Smooth muscle cell (in vitro differentiated cells): ENCODE data around the gene DUSP10. TPM values are rescaled to one million over a fixed set of nuclear protein-coding genes. Genes with fewer than 3 reads are reported as not detected.
A peak's percentile ranks its signal among the peaks of the same experiment; 100 is the strongest.

Experiments used
- DNase-seq: peaks from one replicate; lab custom pipeline; 2025; ENCODE audit not compliant: unreplicated experiment; lab: John Stamatoyannopoulos, UW
- H2AFZ ChIP-seq: fragments of 200-600 bp; sonication (generic); 2 replicates; pipeline ENCODE4 v1.6.0; 2016; ENCODE audit warnings: antibody characterized with exemption, low read depth, mild to moderate bottlenecking
- H3F3A ChIP-seq: fragments of 200-600 bp; sonication (generic); 2 replicates; pipeline ENCODE4 v1.6.0; 2017; ENCODE audit warnings: antibody characterized with exemption, low read depth
- H3K27ac ChIP-seq: fragments of 200-600 bp; sonication (generic); 2 replicates; pipeline ENCODE4 v1.5.1; 2016; ENCODE audit warnings: low read depth, mild to moderate bottlenecking
- H3K27me3 ChIP-seq: fragments of 200-600 bp; sonication (generic); 2 replicates; pipeline ENCODE4 v1.6.1; 2016; ENCODE audit warnings: low read depth, mild to moderate bottlenecking
- H3K36me3 ChIP-seq: fragments of 200-600 bp; sonication (generic); 2 replicates; pipeline ENCODE4 v1.5.1; 2016; ENCODE audit warnings: low read depth
- H3K4me1 ChIP-seq: fragments of 200-600 bp; sonication (generic); 2 replicates; pipeline ENCODE4 v1.5.1; 2016; ENCODE audit warnings: low read depth
- H3K4me2 ChIP-seq: fragments of 200-600 bp; sonication (generic); 2 replicates; pipeline ENCODE4 v1.6.0; 2016; ENCODE audit warnings: mild to moderate bottlenecking
- H3K4me3 ChIP-seq: fragments of 200-600 bp; sonication (generic); 2 replicates; pipeline ENCODE4 v1.5.1; 2016; ENCODE audit warnings: mild to moderate bottlenecking
- H3K79me2 ChIP-seq: fragments of 200-600 bp; sonication (generic); 2 replicates; pipeline ENCODE4 v1.6.0; 2016; ENCODE audit warnings: low read depth, mild to moderate bottlenecking
- H3K9ac ChIP-seq: fragments of 200-600 bp; sonication (generic); 2 replicates; pipeline ENCODE4 v1.6.0; 2016; ENCODE audit warnings: low read depth
- H3K9me3 ChIP-seq: fragments of 200-600 bp; sonication (generic); replicated peaks from 2 replicates; pipeline ENCODE4 v1.5.1; 2016; ENCODE audit warnings: low read depth
- H4K20me1 ChIP-seq: fragments of 200-600 bp; sonication (generic); 2 replicates; pipeline ENCODE4 v1.6.0; 2016; ENCODE audit warnings: low read depth
- CTCF ChIP-seq: fragments of 200-600 bp; sonication (generic); IDR thresholded peaks from 2 replicates; pipeline ENCODE4 v1.5.1; 2017; ENCODE audit warnings: borderline replicate concordance, mild to moderate bottlenecking, antibody characterized with exemption; ENCODE audit not compliant: insufficient read depth, poor library complexity, severe bottlenecking
- WGBS: methylation state at CpG from one replicate; pipeline ENCODE4 v1.1.7; 2016; ENCODE audit warnings: low lambda C conversion rate; 5-methylcytosine and 5-hydroxymethylcytosine counted together
- polyA plus RNA-seq: library from polyadenylated mRNA; unstranded; fragments of >200 nt; fragmentation: Nextera tagmentation; extraction: Ambion mirVana; gene quantifications from 2 replicates; pipeline ENCODE4 v1.2.1, GENCODE V29; 2016
- total RNA-seq: library from RNA; depleted of rRNA; stranded (reverse); fragments of >200 nt; gene quantifications from 2 replicates; pipeline ENCODE4 v1.2.3, GENCODE V29; 2014

The DUSP10 gene
- total and polyA plus RNA-seq, 2 experiments from 2014 or later: 49.7 to 104 TPM

- no peaks in the 10 kb centered on the region for H3K4me1 ChIP-seq
- no peak for TF ChIP-seq CTCF
- WGBS: 50% methylated on average over 2 of the region's 2 CpGs
- no peaks in the 10 kb centered on the region for H3K36me3 ChIP-seq
- no peaks in the 10 kb centered on the region for H3K79me2 ChIP-seq
- no peaks in the 10 kb centered on the region for H3K27me3 ChIP-seq
- H3K9ac ChIP-seq: no peak overlapping the region
- H3K9me3 ChIP-seq: no peaks in the 10 kb centered on the region
- H3K4me3 ChIP-seq: no peak overlapping the region
- no peaks in the 10 kb centered on the region for H4K20me1 ChIP-seq
- peak overlapping the region; percentile 29 for H3K27ac ChIP-seq
- H3K4me2 ChIP-seq: no peak overlapping the region
- no peak for DNase-seq
- no peak overlapping the region for H2AFZ ChIP-seq
- H3F3A ChIP-seq: peaks cover 5% of the 10 kb centered on the region
Observed at GRCh38 chr1:221692643-221693042, 49.2 kb downstream of the DUSP10 start.

- H3K4me2 ChIP-seq: no peak overlapping the region
- no peaks in the 10 kb centered on the region for H3K9me3 ChIP-seq
- no peaks in the 10 kb centered on the region for H3K27me3 ChIP-seq
- H3K27ac ChIP-seq: no peak overlapping the region
- no peak overlapping the region for H3K4me3 ChIP-seq
- no peaks in the 10 kb centered on the region for H3K4me1 ChIP-seq
- H3K36me3 ChIP-seq: no peaks in the 10 kb centered on the region
- no peak for TF ChIP-seq CTCF
- peaks cover 5% of the 10 kb centered on the region for H3F3A ChIP-seq
- H3K9ac ChIP-seq: no peak overlapping the region
- no peak overlapping the region for H2AFZ ChIP-seq
- no peaks in the 10 kb centered on the region for H4K20me1 ChIP-seq
- no peaks in the 10 kb centered on the region for H3K79me2 ChIP-seq
- DNase-seq: no peak
Observed at GRCh38 chr1:221691261-221691660, 50.6 kb downstream of the DUSP10 start.

GRCh38 chr1:221690858-221691257, 51.0 kb downstream of the DUSP10 start:
- Histone ChIP-seq H3K27me3 (no peaks in the 10 kb centered on the region), H3K4me1 (no peaks in the 10 kb centered on the region), H3K9me3 (no peaks in the 10 kb centered on the region), H2AFZ (no peak overlapping the region), H3K27ac (no peak overlapping the region), H3F3A (peaks cover 5% of the 10 kb centered on the region), H4K20me1 (no peaks in the 10 kb centered on the region), H3K4me2 (no peak overlapping the region), H3K4me3 (no peak overlapping the region), H3K36me3 (no peaks in the 10 kb centered on the region), H3K9ac (no peak overlapping the region), H3K79me2 (no peaks in the 10 kb centered on the region)
- 95% methylated on average over 1 of the region's 1 CpG for WGBS
- DNase-seq: no peak
- TF ChIP-seq CTCF: no peak

- peak overlapping the region; percentile 43 for H3K27ac ChIP-seq
- TF ChIP-seq CTCF: no peak
Observed at GRCh38 chr1:221689138-221689537, 52.8 kb downstream of the DUSP10 start.

More at GRCh38 chr1:221689138-221689537, 52.8 kb downstream of the DUSP10 start:
- Histone ChIP-seq H2AFZ (no peak overlapping the region), H3F3A (peaks cover 5% of the 10 kb centered on the region), H3K4me3 (no peak overlapping the region), H3K9ac (no peak overlapping the region), H4K20me1 (no peaks in the 10 kb centered on the region), H3K27me3 (no peaks in the 10 kb centered on the region), H3K79me2 (no peaks in the 10 kb centered on the region), H3K9me3 (no peaks in the 10 kb centered on the region), H3K4me2 (no peak overlapping the region), H3K4me1 (no peaks in the 10 kb centered on the region), H3K36me3 (no peaks in the 10 kb centered on the region)
- no peak for DNase-seq
- WGBS: 83% methylated on average over 3 of the region's 3 CpGs
